ENCODE data around the gene DAZAP1. TPM values are rescaled to one million over a fixed set of nuclear protein-coding genes. Genes with fewer than 3 reads are reported as not detected.

The DAZAP1 gene
- total RNA-seq, 1 donor from 2014 or later: 74.5 TPM

DNA sequence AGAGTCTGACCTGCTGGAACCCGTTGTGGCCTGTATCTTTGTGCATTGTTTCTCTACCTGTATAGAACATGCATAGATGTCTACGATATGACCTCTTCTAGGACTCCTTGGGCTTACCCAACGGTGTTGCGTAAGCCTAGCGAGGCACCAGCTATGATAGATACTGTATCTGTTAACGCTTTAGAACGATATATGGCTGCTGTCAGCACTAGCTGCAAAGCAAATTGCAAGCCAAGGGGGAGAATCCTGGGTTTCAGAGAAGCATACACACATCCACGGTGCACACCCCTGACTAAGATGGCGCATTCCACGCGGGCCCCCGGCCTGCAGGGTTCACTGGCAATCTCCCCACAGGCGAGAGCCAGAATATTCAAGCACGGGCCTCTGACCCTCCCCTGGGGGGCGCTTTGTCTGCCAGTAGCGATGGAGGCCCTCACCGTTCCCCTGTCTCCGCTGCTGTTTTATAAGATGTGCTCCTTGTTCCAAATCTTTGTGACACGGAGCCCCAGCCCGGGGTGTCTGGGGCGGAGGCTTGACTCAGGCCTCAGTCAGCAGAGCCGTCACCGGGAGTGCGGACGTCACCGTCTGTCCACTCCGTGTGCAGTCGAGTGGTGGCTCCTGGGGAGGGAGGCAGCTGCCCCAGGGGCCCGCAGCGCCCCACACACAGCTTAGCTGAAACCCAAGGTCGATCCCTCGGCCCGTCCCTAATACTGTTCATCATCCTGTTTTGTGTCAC is 17.9 kb downstream of the DAZAP1 start:
- Histone ChIP-seq H3K4me3 (ENCODE audit: low read depth, low read length) (no peak overlapping the region), H3K36me3 (ENCODE audit: control insufficient read depth, insufficient read depth, low read length) (peaks cover 17% of the 10 kb centered on the region), H3K27me3 (ENCODE audit: control insufficient read depth, insufficient read depth, low read length) (no peaks in the 10 kb centered on the region)
- TF ChIP-seq CTCF (IDR thresholded peaks at IDR 0.05; ENCODE audit: insufficient read depth, low read length, poor library complexity, severe bottlenecking): no peak
- no peak for DNase-seq (ENCODE audit: low read depth)

DNA sequence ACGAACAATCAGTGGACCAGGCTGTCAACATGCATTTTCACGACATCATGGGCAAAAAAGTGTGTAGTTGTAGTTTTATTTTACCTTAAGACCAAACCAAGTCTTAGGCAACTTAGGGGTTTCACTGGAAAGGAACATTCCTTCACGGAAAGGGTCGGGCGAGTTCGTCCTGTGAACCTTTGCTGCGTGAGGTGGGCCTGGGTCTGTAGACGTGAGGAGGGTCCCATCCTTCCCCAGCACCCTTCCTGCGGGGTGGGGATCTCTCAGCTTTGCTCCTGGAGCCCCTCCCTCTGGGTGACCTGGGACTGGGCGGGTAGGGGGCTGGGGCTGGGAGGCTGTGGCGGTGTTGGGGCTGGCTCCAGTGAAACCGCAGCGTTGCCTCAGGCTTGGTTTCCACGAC is 18.5 kb downstream of the DAZAP1 start:
- Histone ChIP-seq H3K36me3 (ENCODE audit: control insufficient read depth, insufficient read depth, low read length) (peaks cover 18% of the 10 kb centered on the region), H3K4me3 (ENCODE audit: low read depth, low read length) (no peak overlapping the region), H3K27me3 (ENCODE audit: control insufficient read depth, insufficient read depth, low read length) (no peaks in the 10 kb centered on the region)

GRCh38 chr19:1426736-1427135 is 19.4 kb downstream of the DAZAP1 start:
- no peak overlapping the region for H3K4me3 ChIP-seq (ENCODE audit: low read depth, low read length)
- H3K36me3 ChIP-seq (ENCODE audit: control insufficient read depth, insufficient read depth, low read length): peaks cover 17% of the 10 kb centered on the region
- no peak for DNase-seq (ENCODE audit: low read depth)
- no peak for TF ChIP-seq CTCF (IDR thresholded peaks at IDR 0.05; ENCODE audit: insufficient read depth, low read length, poor library complexity, severe bottlenecking)
- no peaks in the 10 kb centered on the region for H3K27me3 ChIP-seq (ENCODE audit: control insufficient read depth, insufficient read depth, low read length)

More for the DNA sequence above, 18.5 kb downstream of the DAZAP1 start:
- DNase-seq (ENCODE audit: low read depth): no peak
- no peak for TF ChIP-seq CTCF (IDR thresholded peaks at IDR 0.05; ENCODE audit: insufficient read depth, low read length, poor library complexity, severe bottlenecking)

DNA sequence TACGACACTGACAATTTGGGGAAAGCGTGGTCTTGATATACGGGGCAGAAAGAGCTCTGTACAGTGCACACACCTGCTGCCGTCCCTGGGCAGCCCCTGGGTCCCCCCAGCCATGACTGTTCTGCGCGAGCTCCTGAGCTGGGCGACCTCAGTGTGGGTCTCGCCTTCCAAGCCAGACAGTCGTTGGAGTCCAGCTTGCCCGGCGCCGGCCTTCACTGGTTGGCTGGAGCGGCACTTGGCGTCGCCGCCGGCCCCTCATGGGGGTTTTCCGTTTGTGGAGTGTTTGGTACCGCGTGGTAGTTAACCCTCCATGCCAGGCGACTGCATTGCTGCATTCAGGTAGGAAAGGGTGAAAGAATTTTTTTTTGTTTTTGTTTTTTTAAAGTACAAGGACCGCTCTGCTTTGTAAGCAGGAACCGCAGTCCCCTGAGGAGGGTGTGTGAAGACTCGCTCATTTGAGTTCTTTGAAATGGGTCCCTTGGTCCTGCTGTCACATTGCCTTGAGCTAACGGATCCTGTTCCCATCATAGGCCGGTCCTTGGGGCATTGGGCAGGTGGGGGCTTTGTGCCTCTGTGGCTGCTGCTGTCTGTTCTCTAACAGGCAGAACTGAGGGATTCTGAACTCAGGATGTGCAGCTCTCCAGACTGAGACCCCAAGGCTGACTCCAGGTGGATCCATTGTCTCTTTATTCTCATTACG is 20.0 kb downstream of the DAZAP1 start:
- no peaks in the 10 kb centered on the region for H3K27me3 ChIP-seq (ENCODE audit: control insufficient read depth, insufficient read depth, low read length)
- H3K36me3 ChIP-seq (ENCODE audit: control insufficient read depth, insufficient read depth, low read length): peaks cover 16% of the 10 kb centered on the region
- DNase-seq (ENCODE audit: low read depth): no peak
- TF ChIP-seq CTCF (IDR thresholded peaks at IDR 0.05; ENCODE audit: insufficient read depth, low read length, poor library complexity, severe bottlenecking): no peak
- no peak overlapping the region for H3K4me3 ChIP-seq (ENCODE audit: low read depth, low read length)

DNA sequence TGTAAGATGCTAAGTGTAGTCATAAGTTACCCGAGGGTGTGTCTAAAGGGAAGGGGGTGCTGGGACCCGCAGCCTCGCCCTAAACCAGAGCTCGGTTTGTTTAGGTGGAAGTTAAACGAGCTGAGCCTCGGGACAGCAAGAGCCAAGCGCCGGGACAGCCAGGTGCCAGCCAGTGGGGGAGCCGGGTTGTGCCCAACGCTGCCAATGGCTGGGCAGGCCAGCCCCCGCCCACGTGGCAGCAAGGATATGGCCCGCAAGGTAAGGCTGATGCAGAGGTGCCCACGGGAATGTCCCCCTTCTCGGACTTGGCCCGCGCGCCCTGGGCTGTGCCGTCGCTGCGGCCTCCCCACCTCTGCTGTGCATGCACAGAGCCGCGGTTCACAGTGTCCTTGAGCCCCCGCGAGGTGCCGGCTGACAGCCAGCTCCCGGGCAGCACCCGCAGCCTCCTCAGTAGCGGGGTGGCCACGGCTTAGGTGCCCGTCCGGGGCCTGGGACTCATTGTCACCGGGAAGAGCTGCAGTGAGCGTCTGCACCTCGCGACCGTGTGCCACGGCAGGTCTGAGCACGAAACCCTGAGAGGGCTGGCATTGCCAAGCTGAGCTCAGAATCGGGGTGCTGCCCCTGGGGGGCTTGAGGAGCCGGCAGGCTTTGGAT is 21.5 kb downstream of the DAZAP1 start:
- no peak overlapping the region for H3K4me3 ChIP-seq (ENCODE audit: low read depth, low read length)
- no peak for TF ChIP-seq CTCF (IDR thresholded peaks at IDR 0.05; ENCODE audit: insufficient read depth, low read length, poor library complexity, severe bottlenecking)
- no peaks in the 10 kb centered on the region for H3K27me3 ChIP-seq (ENCODE audit: control insufficient read depth, insufficient read depth, low read length)
- H3K36me3 ChIP-seq (ENCODE audit: control insufficient read depth, insufficient read depth, low read length): peaks cover 17% of the 10 kb centered on the region
- no peak for DNase-seq (ENCODE audit: low read depth)

Data from kidney epithelial cell (primary cell).